ENCODE results near the gene MORF4L2.

The MORF4L2 gene

GRCh38 chrX:103631145-103631544 is 55.4 kb downstream of the MORF4L2 start:
- no peak for DNase-seq (ENCODE audit: low read depth in 2 of 2)

GRCh38 chrX:103630171-103630511 is 56.4 kb downstream of the MORF4L2 start:
- no peak for DNase-seq (ENCODE audit: low read depth in 2 of 2)

- DNase-seq (ENCODE audit: low read depth in 2 of 2), result no peak
These were observed 57.0 kb downstream of the MORF4L2 start for GRCh38 chrX:103629318-103630170.

GRCh38 chrX:103628386-103629317 is 57.8 kb downstream of the MORF4L2 start, which contains the start of gene TCEAL1:
Gene TCEAL1 (plus strand): TSS chrX:103628975. CDS start chrX:103629917, 942 bp downstream.
- no peak for DNase-seq (ENCODE audit: low read depth in 2 of 2)

- no peak for DNase-seq (ENCODE audit: low read depth in 2 of 2)
These were observed 59.6 kb downstream of the MORF4L2 start for GRCh38 chrX:103626855-103627254.
